Stimulated activated naive B cell treated with anti-CD40 and anti-IgM and Interleukin-4, amounts not matched to agents 10 μg/mL and 1 μg/mL and 100 μg/mL, for 72 hours (primary cell): ENCODE measurements around the gene FLVCR1.
"Not testable (repeated sequence)": the region's sequence is repeated elsewhere in the genome, so short reads cannot be mapped to it uniquely, and the experiment has no call there.

Experiments used
- ATAC-seq, 2 donors: fragments of 150-1000 bp; cut with Tn5 transposase; replicated peaks; 2 replicates each; pipeline ENCODE4 v1.10.0; 2021; ENCODE audit warnings: moderate library complexity in 1 of 2
- DNase-seq: peaks from one replicate; pipeline ENCODE4 v3.0.0; 2021
- H3K27ac Mint-ChIP-seq: one replicate; pipeline ENCODE4 v1.8.0; 2022; ENCODE audit warnings: mild to moderate bottlenecking, mixed read lengths
- H3K27me3 Mint-ChIP-seq, 2 donors: one replicate each; pipeline ENCODE4 v1.8.0; 2022; ENCODE audit warnings: mixed read lengths in 2 of 2
- H3K36me3 Mint-ChIP-seq, 2 donors: one replicate each; pipeline ENCODE4 v1.8.0; 2022; ENCODE audit warnings: mixed read lengths in 2 of 2, mild to moderate bottlenecking in 1 of 2
- H3K4me1 Mint-ChIP-seq, 2 donors: one replicate each; pipeline ENCODE4 v1.8.0; 2022; ENCODE audit warnings: mixed read lengths in 2 of 2, mild to moderate bottlenecking in 1 of 2
- H3K4me3 Mint-ChIP-seq, 2 donors: one replicate each; pipeline ENCODE4 v1.8.0; 2022; ENCODE audit warnings: mild to moderate bottlenecking in 2 of 2, mixed read lengths in 2 of 2, moderate library complexity in 1 of 2
- H3K9me3 Mint-ChIP-seq, 2 donors: one replicate each; pipeline ENCODE4 v1.8.0; 2022; ENCODE audit warnings: mixed read lengths in 2 of 2, mild to moderate bottlenecking in 1 of 2

FLVCR1 gene

GRCh38 chr1:212844521-212844920, 13.6 kb upstream of the FLVCR1 start:
- H3K9me3 Mint-ChIP-seq, ATAC-seq, H3K27ac Mint-ChIP-seq, H3K4me3 Mint-ChIP-seq, H3K4me1 Mint-ChIP-seq, H3K36me3 Mint-ChIP-seq, H3K27me3 Mint-ChIP-seq, DNase-seq: not testable (repeated sequence)

GRCh38 chr1:212847549-212847948, 10.5 kb upstream of the FLVCR1 start, which contains the start of gene SPATA45:
SPATA45 (minus strand) TSS chr1:212847649; CDS start chr1:212836149, 11,500 bp downstream.
- H3K4me3 Mint-ChIP-seq, result no peak within 1 kb of the TSS
- ATAC-seq (no peak), DNase-seq (no peak)
- H3K27me3 Mint-ChIP-seq, result no peaks in the 10 kb centered on the region
- peaks cover 4 to 7% of the 10 kb centered on the region in 2 donors for H3K36me3 Mint-ChIP-seq
- H3K4me1 Mint-ChIP-seq, result peaks cover 0 to 1% of the 10 kb centered on the region in 2 donors
- no peaks in the 10 kb centered on the region for H3K9me3 Mint-ChIP-seq
- H3K27ac Mint-ChIP-seq, result no peak within 1 kb of the TSS

GRCh38 chr1:212852105-212852688, 5.9 kb upstream of the FLVCR1 start:
- no peak overlapping the region for H3K27ac Mint-ChIP-seq
- H3K27me3 Mint-ChIP-seq, result no peaks in the 10 kb centered on the region
- ATAC-seq (no peak), DNase-seq (no peak)
- peaks cover 6 to 9% of the 10 kb centered on the region in 2 donors for H3K4me1 Mint-ChIP-seq
- no peaks in the 10 kb centered on the region for H3K9me3 Mint-ChIP-seq
- H3K4me3 Mint-ChIP-seq, result no peak overlapping the region
- peaks cover 17 to 29% of the 10 kb centered on the region in 2 donors for H3K36me3 Mint-ChIP-seq

- H3K36me3 Mint-ChIP-seq, result peaks cover 19 to 35% of the 10 kb centered on the region in 2 donors
- H3K27ac Mint-ChIP-seq, result no peak overlapping the region
- H3K27me3 Mint-ChIP-seq, result no peaks in the 10 kb centered on the region
- ATAC-seq, result no peak
- H3K4me3 Mint-ChIP-seq, result no peak overlapping the region
- no peaks in the 10 kb centered on the region for H3K9me3 Mint-ChIP-seq
- peaks cover 6 to 10% of the 10 kb centered on the region in 2 donors for H3K4me1 Mint-ChIP-seq
- DNase-seq, result no peak
Measured at GRCh38 chr1:212853658-212854057, 4.4 kb upstream of the FLVCR1 start.

GRCh38 chr1:212856755-212857154, 1.3 kb upstream of the FLVCR1 start:
- no peak for DNase-seq
- H3K36me3 Mint-ChIP-seq, result peaks cover 21 to 40% of the 10 kb centered on the region in 2 donors
- H3K27me3 Mint-ChIP-seq, result no peaks in the 10 kb centered on the region
- H3K4me3 Mint-ChIP-seq, result no peak overlapping the region
- H3K4me1 Mint-ChIP-seq, result peaks cover 10 to 11% of the 10 kb centered on the region in 2 donors
- ATAC-seq, result no peak
- peak overlapping the region; percentile 97 for H3K27ac Mint-ChIP-seq
- H3K9me3 Mint-ChIP-seq, result no peaks in the 10 kb centered on the region

- peaks cover 12 to 18% of the 10 kb centered on the region in 2 donors for H3K4me1 Mint-ChIP-seq
- H3K36me3 Mint-ChIP-seq, result peaks cover 19 to 34% of the 10 kb centered on the region in 2 donors
- no peaks in the 10 kb centered on the region for H3K27me3 Mint-ChIP-seq
- no peak overlapping the region for H3K4me3 Mint-ChIP-seq
- peak overlapping the region; percentile 97 for H3K27ac Mint-ChIP-seq
- no peaks in the 10 kb centered on the region for H3K9me3 Mint-ChIP-seq
- peak; percentile 13 for DNase-seq
- ATAC-seq, result peak; percentile 38 to 47
Measured at GRCh38 chr1:212858461-212859265, 588 bp downstream of the FLVCR1 start.

GRCh38 chr1:212860713-212861581, 2.9 kb downstream of the FLVCR1 start:
- no peak for DNase-seq
- Mint-ChIP-seq H3K4me3 (no peak overlapping the region), H3K4me1 (peaks cover 12 to 24% of the 10 kb centered on the region in 2 donors), H3K9me3 (no peaks in the 10 kb centered on the region), H3K36me3 (peaks cover 19 to 25% of the 10 kb centered on the region in 2 donors), H3K27me3 (no peaks in the 10 kb centered on the region), H3K27ac (no peak overlapping the region)
- ATAC-seq, result no peak

GRCh38 chr1:212862111-212862690, 4.1 kb downstream of the FLVCR1 start:
- Mint-ChIP-seq H3K27ac (no peak overlapping the region), H3K36me3 (peaks cover 24 to 32% of the 10 kb centered on the region in 2 donors), H3K4me3 (no peak overlapping the region), H3K27me3 (no peaks in the 10 kb centered on the region), H3K4me1 (peaks cover 12 to 21% of the 10 kb centered on the region in 2 donors), H3K9me3 (no peaks in the 10 kb centered on the region)
- no peak for DNase-seq
- ATAC-seq, result no peak

GRCh38 chr1:212863345-212863744, 5.3 kb downstream of the FLVCR1 start:
- not testable (repeated sequence) for ATAC-seq, H3K27ac Mint-ChIP-seq, H3K4me3 Mint-ChIP-seq, DNase-seq, H3K9me3 Mint-ChIP-seq, H3K27me3 Mint-ChIP-seq
- Mint-ChIP-seq H3K36me3 (peaks cover 22 to 26% of the 10 kb centered on the region in 2 donors), H3K4me1 (peaks cover 12 to 20% of the 10 kb centered on the region in 2 donors)

- Mint-ChIP-seq H3K4me3 (no peak overlapping the region), H3K36me3 (peaks cover 20 to 21% of the 10 kb centered on the region in 2 donors), H3K9me3 (no peaks in the 10 kb centered on the region), H3K27ac (peak overlapping the region; percentile 52), H3K27me3 (no peaks in the 10 kb centered on the region), H3K4me1 (peaks cover 7 to 20% of the 10 kb centered on the region in 2 donors)
- ATAC-seq (no peak), DNase-seq (no peak)
Measured at GRCh38 chr1:212864201-212864600, 6.1 kb downstream of the FLVCR1 start.

- DNase-seq (no peak), ATAC-seq (no peak)
- Mint-ChIP-seq H3K9me3 (no peaks in the 10 kb centered on the region), H3K4me3 (no peak overlapping the region), H3K4me1 (peaks cover 7 to 20% of the 10 kb centered on the region in 2 donors), H3K36me3 (peaks cover 27 to 30% of the 10 kb centered on the region in 2 donors), H3K27ac (no peak overlapping the region), H3K27me3 (no peaks in the 10 kb centered on the region)
Measured at GRCh38 chr1:212867192-212867591, 9.1 kb downstream of the FLVCR1 start.

- Mint-ChIP-seq H3K36me3 (peaks cover 26 to 38% of the 10 kb centered on the region in 2 donors), H3K27ac (no peak overlapping the region), H3K4me3 (no peak overlapping the region), H3K4me1 (peaks cover 2 to 12% of the 10 kb centered on the region in 2 donors), H3K9me3 (no peaks in the 10 kb centered on the region), H3K27me3 (no peaks in the 10 kb centered on the region)
- DNase-seq (no peak), ATAC-seq (no peak)
Measured at GRCh38 chr1:212871976-212872375, 13.9 kb downstream of the FLVCR1 start.

- Mint-ChIP-seq H3K4me1 (peaks cover 2 to 12% of the 10 kb centered on the region in 2 donors), H3K4me3 (no peak overlapping the region), H3K9me3 (no peaks in the 10 kb centered on the region), H3K27me3 (no peaks in the 10 kb centered on the region), H3K27ac (no peak overlapping the region), H3K36me3 (peaks cover 34 to 42% of the 10 kb centered on the region in 2 donors)
- peak in 1 of 2 donors; percentile 23 for ATAC-seq
- no peak for DNase-seq
Measured at GRCh38 chr1:212873518-212873917, 15.4 kb downstream of the FLVCR1 start.

GRCh38 chr1:212878418-212878817, 20.3 kb downstream of the FLVCR1 start:
- no peak overlapping the region for H3K27ac Mint-ChIP-seq
- no peaks in the 10 kb centered on the region for H3K27me3 Mint-ChIP-seq
- H3K36me3 Mint-ChIP-seq, result peaks cover 28 to 39% of the 10 kb centered on the region in 2 donors
- DNase-seq (no peak), ATAC-seq (no peak)
- no peak overlapping the region for H3K4me3 Mint-ChIP-seq
- H3K9me3 Mint-ChIP-seq, result no peaks in the 10 kb centered on the region
- peaks cover 2 to 11% of the 10 kb centered on the region in 2 donors for H3K4me1 Mint-ChIP-seq
